IPS DF 4.7 (cell line): ENCODE results near the gene OAF.
"Not testable (repeated sequence)": the region's sequence is repeated elsewhere in the genome, so short reads cannot be mapped to it uniquely, and the experiment has no call there.

Source experiments
- DNase-seq: peaks from one replicate; pipeline ENCODE4 v3.0.0-alpha.2; 2013; ENCODE audit warnings: low spot score; ENCODE audit errors: extremely low read depth

OAF gene

DNA sequence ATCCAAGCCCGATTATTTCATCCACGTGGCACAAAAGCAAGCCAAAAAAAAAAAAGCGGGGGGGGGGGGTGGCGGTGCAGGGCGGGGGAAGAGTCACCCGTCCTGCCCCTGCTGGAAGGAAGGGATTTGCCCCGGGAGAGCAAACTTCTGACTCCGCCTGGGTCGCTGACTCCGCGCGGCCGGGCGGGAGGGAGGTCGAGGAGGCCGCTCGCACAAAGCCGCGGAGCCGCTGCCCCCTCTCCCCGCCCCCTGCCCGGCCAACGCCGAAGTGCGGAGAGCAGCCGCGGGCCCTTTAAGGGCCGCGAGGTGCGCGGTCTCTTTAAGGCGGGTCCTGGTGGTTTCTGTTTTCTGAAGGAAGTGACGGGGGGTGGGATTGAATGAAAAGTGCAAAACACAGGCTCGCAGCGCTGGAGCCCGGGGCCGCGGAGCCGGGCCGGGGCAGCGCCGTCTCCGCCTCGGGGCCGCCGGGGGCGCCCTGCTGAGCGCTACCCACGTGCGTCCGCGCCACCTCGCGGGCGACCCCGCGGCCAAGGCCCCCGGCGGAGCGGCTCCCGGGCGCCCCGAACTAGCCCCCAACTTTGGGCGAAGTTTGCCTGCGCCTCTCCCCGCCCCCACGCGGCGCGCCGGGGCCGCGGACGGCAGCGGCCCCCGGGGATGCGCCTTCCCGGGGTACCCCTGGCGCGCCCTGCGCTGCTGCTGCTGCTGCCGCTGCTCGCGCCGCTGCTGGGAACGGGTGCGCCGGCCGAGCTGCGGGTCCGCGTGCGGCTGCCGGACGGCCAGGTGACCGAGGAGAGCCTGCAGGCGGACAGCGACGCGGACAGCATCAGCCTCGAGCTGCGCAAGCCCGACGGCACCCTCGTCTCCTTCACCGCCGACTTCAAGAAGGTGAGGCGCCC lies at the start of gene OAF:
TSS of gene OAF (plus strand) at position 407 of the 896 bp plus-strand sequence. CDS start at position 655, 248 bp downstream.
- DNase-seq: no peak

DNA sequence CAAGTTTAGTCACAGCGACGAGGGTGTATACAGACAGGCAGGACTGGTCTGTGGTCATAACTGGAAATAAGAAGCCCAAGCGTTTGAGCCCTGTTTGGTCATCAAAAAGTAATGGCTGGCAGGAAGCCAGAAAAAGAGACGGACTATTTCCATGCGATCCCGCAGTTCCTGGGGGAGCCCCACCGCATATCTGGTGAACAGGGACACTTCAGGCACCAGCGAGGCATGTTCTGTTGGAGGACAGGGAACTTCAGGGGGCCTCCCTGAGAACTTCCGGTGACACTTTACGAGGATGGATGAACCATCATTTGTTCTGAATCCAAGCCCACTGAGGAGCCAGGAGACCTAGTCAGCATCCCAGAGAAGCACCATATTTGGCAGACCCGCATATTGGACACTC lies 43.2 kb upstream of the OAF start:
- no peak for DNase-seq

DNA sequence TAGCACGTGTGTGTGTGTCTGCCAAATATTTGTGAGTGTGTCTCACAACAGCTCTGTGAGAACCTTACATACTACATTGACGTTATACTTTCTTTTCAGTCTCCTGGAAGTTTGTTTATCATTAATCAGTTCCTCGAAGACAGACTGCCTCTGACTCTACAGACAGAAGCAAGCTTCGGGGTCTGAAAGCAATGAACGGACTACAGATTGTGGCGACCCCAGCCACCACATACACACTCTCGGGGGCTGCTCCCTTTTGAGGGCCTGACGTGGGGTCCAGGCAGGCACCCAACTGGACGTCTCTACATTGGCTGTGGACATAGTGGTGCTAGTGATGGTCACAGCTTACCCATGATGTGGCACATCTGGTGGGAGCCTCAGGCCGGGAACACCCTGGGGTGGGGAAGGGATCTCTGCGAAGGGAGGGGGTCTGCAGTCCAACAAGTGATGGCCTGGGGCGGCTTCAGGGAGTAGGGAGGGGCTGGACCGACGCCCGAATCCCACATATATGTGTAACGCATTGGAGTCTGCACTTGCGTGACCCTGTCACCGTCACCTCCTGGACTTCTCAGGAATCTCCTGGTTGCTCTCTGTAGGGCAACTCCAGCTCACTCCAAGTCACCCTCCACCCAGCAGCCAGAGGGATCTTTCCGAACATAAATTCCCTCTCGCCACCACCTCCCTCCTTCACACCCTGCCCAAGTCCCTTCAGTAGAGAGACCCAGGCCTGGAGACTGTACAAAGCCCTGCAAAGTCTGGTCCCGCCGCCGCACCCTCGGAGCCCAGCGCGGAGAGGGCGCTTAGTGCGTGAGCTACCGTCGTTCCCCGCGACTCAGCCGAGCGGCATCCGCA lies 42.5 kb upstream of the OAF start:
- DNase-seq: no peak

DNA sequence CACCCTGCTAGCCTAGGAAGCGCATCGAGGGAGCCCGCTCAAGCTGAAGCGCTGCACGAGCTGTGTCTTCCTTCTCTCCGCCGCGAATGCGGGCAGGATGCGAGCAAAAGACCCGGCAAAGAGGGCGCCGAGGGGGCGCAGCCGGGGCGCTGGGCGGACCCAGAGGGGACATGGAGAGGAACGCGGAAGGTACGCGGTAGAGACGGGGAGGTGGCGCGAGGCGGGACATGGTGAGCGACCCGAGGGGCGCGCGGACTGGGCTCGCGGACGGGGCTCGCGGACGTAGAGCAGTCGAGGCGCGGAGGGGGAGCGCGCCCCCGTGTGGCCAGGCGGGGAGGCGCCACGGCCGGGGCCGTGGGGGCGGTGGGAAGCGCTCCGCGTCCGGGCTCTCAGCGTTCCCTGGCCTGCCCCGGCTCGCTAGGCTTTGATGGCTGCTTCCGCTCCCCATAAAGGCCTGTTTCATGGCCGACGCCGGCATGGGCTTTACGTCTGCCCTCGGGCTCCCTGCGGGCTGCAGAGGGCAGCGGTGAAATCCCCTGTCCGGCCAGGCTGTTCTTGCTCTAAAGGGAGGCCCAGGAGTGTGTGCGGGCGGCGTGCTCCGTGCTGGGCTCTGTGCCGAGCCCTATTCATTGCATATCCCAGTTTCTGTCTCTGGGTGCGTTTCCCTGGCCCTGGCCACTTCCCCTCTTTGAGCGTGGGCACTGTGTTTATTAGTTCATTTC lies 41.7 kb upstream of the OAF start:
- no peak for DNase-seq

DNA sequence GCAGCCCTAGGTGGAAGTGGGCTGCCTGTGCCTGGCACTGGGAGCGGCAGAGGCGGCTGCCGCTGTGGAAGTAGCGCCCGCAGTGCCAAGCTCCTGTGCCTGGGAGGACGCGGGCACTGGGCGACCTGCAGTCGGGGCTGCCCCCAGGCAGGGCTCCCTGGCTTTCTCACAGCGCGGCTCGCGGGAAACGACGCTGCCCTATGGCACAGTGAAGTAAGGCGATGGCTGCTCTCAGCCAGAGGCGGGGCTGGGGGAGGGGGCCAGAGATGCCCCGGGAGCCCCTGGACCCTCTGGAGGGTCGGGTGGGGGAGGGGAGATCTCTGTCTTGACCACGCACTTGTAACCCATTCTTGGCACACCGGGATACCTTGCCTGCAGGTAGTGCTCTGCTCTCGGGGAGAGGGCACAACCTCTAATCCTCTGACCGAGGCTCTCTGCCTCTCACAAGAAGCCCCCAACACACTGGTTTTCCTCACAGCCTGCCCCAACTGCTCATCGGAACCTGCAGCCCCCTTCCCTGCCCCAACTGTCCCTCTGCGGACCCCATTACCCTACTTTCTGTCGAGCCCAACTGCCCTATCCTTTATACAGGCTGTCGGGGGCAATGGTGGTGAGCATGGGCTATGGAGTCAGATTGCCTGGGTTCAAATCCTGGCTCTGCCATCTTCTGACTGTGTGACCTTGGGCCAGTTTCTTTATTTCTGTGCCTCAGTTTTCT lies 40.7 kb upstream of the OAF start:
- no peak for DNase-seq

DNA sequence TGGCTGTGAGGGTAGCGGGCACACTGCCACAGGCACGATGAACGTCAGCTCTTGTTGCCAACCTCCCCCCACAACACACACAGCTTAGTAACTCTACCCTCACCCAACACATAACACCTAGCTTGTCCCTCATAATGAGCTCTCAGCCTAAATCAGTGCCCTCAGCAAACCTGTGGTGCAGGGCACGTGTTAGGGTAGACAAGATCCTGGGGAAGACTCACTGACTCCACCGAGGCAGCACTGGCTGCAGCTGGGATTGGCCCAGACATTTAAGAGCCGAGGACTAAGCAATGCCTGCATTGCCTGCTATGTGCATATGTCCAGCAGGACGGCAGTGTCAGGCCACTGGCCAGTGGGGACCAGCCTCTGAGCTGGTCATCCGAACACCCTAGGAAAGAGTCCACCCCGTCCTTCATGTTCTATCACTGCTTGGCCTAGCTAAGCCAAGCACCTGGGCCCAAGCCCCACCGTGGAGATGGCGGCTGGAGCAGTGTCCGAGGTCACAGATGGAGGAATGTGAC lies 40.0 kb upstream of the OAF start:
- DNase-seq: no peak

DNA sequence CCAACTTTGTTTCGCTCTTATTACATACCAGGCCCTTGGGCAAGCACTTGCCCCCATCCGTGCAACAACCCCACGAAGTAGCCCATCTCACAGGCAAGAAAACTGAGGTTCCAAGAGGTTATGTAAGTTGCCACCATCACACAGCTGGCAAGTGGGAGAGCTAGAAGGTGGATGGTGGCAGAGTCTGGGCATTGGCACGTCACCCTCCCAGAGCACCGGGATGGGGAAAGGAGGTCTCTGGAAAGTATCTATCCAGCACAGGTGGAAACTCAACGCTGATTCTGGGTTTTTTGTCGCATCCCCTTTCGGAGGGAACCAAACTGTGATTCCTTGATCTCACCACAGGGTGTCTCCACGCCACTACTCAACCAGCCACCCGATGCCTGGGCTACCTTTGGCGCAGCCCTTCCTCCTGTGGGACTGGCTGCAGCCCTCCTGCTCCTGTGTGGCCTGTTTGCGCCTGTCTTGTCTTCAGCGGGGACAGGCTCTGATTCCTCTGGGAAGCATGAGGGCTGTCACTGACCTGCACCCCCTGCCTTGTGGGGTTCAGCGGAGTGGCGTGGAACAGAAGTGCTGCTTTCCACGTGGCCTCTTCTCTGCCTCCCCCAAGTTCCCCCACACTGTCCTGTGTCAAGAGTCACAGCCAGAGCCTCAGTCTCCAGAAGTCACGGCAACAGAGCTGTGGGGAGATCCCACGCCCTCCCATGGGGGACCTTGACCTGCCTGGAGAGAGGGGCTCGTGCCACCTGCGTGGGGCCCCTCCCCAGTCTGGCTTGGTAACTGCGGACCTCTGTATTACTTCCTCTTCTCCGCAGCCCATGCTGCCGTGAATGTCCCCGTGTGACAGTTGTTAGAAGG lies 38.5 kb upstream of the OAF start:
- no peak for DNase-seq

DNA sequence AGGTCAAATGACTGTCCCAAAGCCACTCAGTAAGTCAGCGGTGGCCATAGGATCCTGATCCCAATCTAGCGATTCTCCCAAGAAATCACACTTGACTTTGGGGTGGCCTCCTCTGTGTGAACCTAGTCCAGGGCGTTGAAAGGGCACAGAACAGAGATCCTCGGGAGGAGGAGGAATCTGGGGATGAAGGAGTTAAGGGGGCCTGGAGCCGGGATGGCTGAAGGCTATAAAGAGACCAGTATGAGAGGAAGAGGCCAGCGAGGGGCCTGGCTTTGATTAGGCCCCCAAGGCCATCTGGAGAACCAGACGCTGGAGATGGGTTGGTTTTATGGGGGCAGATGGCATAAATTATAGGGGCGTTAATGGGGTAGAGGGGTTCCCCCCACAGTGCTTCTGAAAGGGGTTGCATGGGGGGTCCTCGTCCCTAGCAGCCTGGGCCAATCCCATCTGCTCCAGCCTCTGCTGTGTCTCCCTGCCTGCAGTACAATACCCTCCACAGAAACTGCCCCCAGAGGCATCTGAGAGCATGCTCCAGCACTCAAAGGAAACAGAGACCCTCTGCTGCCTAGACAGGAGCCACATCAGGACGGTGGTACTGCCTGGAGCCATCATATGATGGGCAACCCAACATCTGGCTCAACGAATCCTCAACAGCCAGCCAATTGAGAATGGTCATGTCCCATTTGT lies 37.7 kb upstream of the OAF start:
- no peak for DNase-seq

DNA sequence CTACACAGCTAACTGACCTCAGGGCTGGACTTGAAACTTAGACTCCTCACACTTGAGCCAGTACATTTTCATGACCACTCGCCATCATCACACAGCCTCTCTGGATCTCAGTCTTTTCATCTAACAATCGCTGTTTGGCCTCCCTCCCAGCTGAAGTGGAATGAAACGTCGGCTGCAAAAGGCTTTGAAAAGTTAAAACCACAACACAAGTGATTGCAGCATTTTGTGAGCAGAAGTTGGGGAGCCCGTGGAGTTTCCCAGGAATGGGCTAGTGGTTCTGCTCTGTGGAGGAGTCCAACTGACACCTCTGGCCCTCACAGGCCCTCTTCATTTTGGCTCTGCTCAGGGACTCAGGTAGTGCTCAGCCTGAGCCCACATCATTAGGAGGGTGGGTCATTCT lies 37.0 kb upstream of the OAF start:
- no peak for DNase-seq

DNA sequence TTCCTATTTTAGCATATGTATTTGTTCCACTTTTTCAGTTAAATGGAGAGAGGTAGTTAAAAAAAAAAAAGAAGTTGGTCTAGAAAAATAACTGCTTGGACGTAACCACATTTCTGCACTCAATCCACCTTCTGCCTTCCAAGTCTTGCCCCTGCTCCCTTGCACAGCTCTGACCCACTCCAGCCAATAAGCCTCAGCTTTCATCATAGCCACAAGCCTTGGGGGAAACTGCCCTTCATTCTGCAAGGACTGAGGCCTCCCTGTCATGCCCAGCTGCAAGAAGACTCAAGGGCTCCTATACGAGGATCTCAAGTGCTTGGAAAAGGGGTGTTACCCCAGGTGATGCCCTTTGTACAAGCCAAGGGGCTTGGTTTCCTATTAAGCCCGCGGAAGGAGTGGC lies 36.0 kb upstream of the OAF start:
- no peak for DNase-seq

DNA sequence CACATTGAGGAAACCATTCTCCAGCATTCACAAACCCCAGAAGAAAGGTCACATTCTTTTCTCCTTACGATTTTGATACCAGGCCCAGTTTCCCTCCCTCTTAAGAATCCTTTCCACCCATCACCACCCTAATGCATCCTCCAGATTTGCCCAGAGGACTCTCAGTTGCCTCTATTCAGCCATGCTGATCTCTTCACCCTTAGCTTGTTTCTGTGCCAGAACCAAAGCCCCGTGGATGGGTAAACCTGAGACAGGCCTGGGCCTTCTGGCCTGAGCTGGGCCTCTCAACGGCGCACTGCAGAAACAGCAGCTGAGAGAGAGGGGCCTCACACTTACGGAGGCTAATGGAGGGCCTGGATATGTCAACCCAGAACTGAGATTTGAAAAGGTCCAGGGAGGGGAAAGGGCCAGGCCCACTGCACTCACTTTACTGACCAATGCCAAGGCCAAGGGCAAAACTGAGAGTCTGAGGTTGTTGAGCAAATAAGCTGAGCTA lies 32.2 kb upstream of the OAF start:
- no peak for DNase-seq

DNA sequence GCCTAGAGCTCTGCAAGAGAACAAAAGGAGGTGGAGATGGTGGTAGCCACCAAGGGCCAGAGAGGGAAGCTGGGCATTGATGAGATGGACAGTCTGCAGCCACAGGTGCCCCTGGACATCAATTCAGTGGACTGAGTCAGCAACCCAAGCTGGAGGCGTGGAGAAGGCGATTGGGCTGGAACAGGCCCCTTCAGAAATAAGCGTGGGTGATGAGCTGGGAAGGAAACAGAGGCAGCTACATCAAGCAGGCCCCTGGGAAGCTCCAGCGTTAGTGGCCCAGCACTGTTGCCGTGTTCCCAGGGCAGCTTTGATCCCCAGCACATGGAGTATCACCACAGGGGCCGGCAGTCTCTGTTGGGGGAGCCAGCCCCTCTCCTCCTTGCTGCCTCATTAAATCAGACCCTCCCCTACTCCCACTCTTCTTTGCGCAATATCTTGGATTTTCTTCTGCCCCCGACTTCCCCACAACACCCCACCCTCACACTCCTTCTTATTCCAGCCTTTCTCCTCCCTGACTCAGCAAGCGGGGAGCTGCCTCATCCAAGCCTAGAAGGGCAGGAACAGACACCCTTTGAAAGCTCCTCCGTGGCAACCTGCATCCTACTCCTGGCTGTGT lies 31.7 kb upstream of the OAF start:
- DNase-seq: no peak

DNA sequence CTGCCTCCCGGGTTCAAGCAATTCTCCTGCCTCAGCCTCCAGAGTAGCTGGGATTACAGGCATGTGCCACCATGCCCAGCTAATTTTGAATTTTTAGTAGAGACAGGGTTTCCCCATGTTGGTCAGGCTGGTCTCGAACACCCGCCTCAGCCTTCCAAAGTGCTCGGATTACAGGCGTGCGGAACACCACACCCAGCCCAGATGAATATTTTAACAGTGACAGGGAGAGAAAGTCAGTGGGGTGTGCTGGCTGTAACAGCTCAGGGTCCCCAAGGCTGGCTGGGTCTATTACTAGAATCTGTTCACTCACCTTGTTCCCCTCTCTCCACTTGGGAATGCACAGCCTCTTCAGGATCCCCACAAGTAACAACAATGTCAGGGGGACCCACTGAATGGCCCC lies 30.8 kb upstream of the OAF start:
- not testable (repeated sequence) for DNase-seq

DNA sequence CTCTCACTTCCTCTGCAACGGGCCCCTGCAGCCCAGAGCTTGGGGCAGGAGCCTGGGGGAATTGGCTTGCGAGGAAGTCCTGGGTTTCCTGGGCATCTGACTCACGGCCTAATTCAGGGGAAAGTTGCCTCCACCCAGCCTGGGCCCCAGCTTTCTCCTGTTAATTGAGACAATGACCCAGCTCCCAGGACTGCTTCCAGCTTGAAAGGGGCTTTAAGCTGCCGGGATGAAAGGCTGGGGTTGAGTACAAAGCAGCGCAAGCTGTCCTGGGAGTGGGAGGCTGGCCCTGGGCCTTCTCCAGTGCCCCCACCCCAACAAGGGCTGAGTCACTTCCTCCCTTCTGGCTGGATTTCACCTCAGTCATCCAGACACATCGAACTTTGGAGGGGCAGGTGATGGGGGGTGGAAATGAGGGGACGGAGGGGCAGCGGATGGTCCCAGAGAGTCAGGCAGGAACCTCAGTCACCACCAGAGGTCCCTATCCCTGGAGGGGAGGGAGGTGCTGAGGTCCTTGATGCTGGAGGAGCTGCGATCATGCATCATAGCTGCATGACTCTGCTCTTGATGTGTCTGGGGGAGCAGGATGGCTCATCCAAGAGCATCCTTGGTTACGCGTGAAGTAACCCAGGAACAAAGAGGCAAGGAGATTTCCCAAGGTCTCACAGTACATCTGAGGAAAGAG lies 30.1 kb upstream of the OAF start:
- DNase-seq: no peak

DNA sequence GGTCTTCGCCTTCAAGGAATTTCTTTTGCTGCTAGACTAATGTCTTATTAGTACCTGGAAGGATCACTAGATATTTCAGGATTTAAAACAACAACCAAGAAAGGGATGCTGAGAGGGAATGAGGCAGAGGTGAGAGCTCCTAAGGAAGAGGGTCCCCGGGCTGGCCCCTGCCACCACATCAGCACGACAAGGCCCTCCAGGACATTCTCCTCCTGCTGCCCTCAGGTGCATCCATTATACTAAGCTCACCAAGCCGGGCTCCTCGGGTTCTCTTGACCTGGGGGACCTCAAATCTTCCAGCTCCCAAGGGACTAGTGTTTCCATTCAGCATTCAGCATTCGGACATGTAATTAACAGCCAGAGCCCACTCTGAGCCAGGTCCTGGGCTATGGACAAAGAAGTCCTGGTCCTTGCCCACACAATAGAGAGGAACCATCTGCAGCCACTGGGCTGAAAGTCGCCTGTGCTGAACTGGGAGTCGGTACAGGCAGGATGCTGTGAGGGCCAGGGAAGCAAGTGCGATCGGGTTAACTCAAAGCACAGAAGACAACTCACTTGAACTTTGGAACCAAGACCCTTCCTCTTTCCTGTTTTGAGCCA lies 29.4 kb upstream of the OAF start:
- no peak for DNase-seq

DNA sequence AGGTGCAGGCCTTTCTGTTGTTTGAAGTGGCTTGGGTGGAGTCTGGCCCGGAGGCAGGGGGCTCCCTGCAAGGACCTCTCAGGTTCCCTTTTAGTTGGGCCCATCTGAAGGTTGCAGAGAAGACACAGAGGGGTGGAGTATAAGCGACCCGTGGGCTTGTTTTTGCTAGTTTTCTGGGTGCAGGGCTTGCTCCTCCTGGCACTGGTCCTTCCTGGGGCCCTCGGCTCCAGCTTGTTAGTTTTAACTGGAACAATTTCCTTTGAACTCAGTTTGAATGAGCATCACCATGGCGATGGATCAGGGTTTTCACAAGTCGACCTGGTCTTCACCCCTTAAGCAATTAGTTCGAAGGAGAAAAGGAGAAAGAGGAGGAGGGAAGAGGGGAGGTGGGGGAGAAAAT lies 28.5 kb upstream of the OAF start:
- DNase-seq: no peak

DNA sequence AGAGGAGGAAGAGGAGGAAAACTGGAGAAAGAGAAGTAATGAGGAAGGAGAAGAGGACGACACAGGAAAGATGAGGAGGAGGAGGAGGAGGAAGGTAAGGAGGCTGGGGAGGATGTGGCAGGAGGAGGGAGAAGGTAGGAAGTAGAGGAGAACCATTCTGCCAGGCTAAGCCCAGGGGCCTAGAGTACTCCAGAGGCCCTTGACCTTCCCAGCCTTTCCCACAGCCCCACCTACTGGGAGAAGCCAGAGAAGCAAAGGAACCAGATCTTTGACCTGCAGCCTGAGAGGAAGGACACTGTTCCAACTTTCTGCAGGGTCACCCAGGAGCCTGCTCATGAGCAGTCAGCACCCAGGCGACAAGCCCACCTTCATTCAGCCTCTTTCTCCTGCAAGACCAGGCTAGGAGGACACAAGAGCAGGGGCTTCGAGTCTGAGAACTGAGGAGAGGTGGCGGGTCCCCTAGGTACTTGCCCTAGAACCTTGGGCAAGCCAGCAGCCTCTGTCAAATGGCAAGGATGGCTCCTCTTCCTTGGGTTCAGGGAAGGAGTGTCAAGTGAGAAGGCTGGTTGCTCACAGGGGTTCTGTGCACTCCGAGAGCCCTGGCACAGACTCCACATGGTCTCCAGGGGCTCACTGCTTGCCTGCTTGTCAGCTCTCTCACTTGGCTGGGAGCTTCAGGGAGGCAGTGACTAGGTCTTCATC lies 27.9 kb upstream of the OAF start:
- DNase-seq: no peak
